Heart left ventricle (tissue), 13 donors: ENCODE measurements around the gene KRT73.

ENCODE experiments used
- CTCF ChIP-seq, 12 donors: fragments of 200-600 bp; sonication (generic) in 4 of 12; IDR thresholded peaks; one replicate each; pipeline versions ENCODE4 v1.5.0 to v1.8.0; 2018 to 2022; ENCODE audit warnings: antibody characterized with exemption in 12 of 12, mild to moderate bottlenecking in 5 of 12
- POLR2A ChIP-seq, 2 donors: fragments of 450-650 bp; IDR thresholded peaks; one replicate each; pipeline ENCODE4 v1.6.1; 2017; ENCODE audit warnings: antibody characterized with exemption in 2 of 2, mild to moderate bottlenecking in 2 of 2, moderate library complexity in 2 of 2
- donor health status: ischemic (EF 13 %, LVEDD 7.1; RV severe dilation, severe dysfunction).
- donor health status: DM: no; HTN: yes; CAD: no.
- donor health status: DM: no; HTN: no; CAD: no.
- donor health status: ischemic (EF 25% LVEDD 6.9; RV normal size, moderate dysfunction).
- donor health status: ischemic (EF 25% LVEDD 5.7; RV mildly dilated, moderate dysfunction).
- donor health status: ischemic (EF 35%, LVEDD 5.7; RV mildly dilated, moderate dysfunction).
- donor health status: nonischemic (EF 11% LVEDD 7.7; RV severe dilation, severe dysfunction).
- donor health status: DM: yes; HTN: yes; CAD: no.
- donor health status: PGD.
- donor health status: ischemic (EF 29% LVEDD 5.4; RV normal size, mild dysfunction).
- donor health status: nonischemic (EF 23%, LVEDD 6.1; RV moderate dilation, normal function).

- TF ChIP-seq CTCF (IDR thresholded peaks at IDR 0.05) (no peak), POLR2A (IDR thresholded peaks at IDR 0.05) (no peak)
Observed at GRCh38 chr12:52603314-52603713, 15.0 kb downstream of the KRT73 start.
